ENCODE results near the gene VPS13D. TPM values are rescaled to one million over a fixed set of nuclear protein-coding genes. Genes with fewer than 3 reads are reported as not detected.
"Not testable (repeated sequence)": the region's sequence is repeated elsewhere in the genome, so short reads cannot be mapped to it uniquely, and the experiment has no call there.

Gene VPS13D
- total RNA-seq, 1 experiment from 2014 or later: 20.2 TPM

DNA sequence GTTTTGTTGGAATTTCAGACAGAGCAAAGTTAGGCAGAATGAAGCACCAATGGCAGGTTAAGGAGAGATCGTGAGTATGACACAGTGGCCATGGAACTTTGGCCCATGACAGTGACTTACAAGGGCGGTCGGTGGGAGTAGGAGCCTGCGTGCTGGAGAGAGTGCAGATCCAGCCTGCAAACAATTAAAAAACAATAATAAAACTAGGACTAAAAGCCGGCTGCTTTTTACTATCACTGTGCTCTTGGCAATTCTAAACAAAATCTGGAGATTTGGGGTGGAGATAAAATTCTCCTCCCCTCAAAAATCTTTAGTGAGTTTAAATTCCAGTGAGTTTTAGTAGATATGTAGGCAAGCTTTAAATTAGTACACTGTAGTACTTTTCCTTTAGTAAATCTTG is 291.3 kb downstream of the VPS13D start:
- H3K4me1 Mint-ChIP-seq: peaks cover 5 to 13% of the 10 kb centered on the region in 2 experiments; a peak in 3 of 4 replicates
- Histone ChIP-seq H2BK20ac (ENCODE audit: low read depth, low read length, poor library complexity, severe bottlenecking) (no peak overlapping the region), H2AFZ (ENCODE audit: low read length) (no peak overlapping the region), H4K8ac (replicated peaks; ENCODE audit: insufficient read length, low read depth, low read length) (no peak overlapping the region), H3T11ph (ENCODE audit: low read length) (no peak overlapping the region), H3K4me1 (ENCODE audit: insufficient read depth, low read length) (no peaks in the 10 kb centered on the region), H3K79me2 (ENCODE audit: insufficient read depth, low read length) (no peaks in the 10 kb centered on the region), H3K23me2 (ENCODE audit: insufficient read length, low read depth, low read length, poor library complexity, severe bottlenecking) (no peaks in the 10 kb centered on the region), H3K18ac (ENCODE audit: insufficient read length, low read depth, low read length) (no peak overlapping the region), H2BK12ac (ENCODE audit: insufficient read length, low read depth, low read length) (no peak overlapping the region), H3K4ac (ENCODE audit: low read depth, low read length) (no peak overlapping the region), H3K27ac (ENCODE audit: insufficient read length, low read depth, low read length) (no peak overlapping the region), H2BK5ac (ENCODE audit: insufficient read length, low read length) (no peak overlapping the region), H4K91ac (ENCODE audit: insufficient read length, low read depth, low read length) (no peak overlapping the region), H3K4me2 (ENCODE audit: insufficient read depth, insufficient read length, low read length) (no peak overlapping the region), H4K20me1 (ENCODE audit: control insufficient read depth, insufficient read depth, insufficient read length) (no peaks in the 10 kb centered on the region), H2AK5ac (ENCODE audit: insufficient read length, low read length) (no peak overlapping the region), H3K9me3 (ENCODE audit: control insufficient read depth, low read depth, low read length) (no peaks in the 10 kb centered on the region), H3K27me3 (ENCODE audit: insufficient read depth, low read length) (no peaks in the 10 kb centered on the region), H3K79me1 (ENCODE audit: insufficient read depth, low read depth, low read length, poor library complexity, severe bottlenecking) (no peaks in the 10 kb centered on the region), H4K5ac (ENCODE audit: insufficient read length, low read depth, low read length) (no peak overlapping the region), H3K56ac (ENCODE audit: insufficient read length, low read depth, low read length) (no peak overlapping the region), H2BK15ac (ENCODE audit: low read depth, low read length) (no peak overlapping the region), H3K9ac (ENCODE audit: extremely low read depth, insufficient read length, low read length) (no peak overlapping the region), H3K14ac (ENCODE audit: insufficient read depth, low read length) (no peak overlapping the region), H2BK120ac (ENCODE audit: low read depth, low read length, poor library complexity, severe bottlenecking) (no peak overlapping the region), H3K23ac (ENCODE audit: insufficient read length, low read depth, low read length) (no peak overlapping the region)
- H3K9me3 Mint-ChIP-seq: no peaks in the 10 kb centered on the region
- no peak overlapping the region for H3K4me3 Mint-ChIP-seq
- no peaks in the 10 kb centered on the region; the same call in 1 of the 2 replicates for H3K27me3 Mint-ChIP-seq (ENCODE audit: low read depth)
- WGBS (ENCODE audit: extremely low coverage, insufficient read length, low lambda C conversion rate): no CpG with 5 or more reads among the region's 5 CpGs
- TF ChIP-seq, protein P1, sequence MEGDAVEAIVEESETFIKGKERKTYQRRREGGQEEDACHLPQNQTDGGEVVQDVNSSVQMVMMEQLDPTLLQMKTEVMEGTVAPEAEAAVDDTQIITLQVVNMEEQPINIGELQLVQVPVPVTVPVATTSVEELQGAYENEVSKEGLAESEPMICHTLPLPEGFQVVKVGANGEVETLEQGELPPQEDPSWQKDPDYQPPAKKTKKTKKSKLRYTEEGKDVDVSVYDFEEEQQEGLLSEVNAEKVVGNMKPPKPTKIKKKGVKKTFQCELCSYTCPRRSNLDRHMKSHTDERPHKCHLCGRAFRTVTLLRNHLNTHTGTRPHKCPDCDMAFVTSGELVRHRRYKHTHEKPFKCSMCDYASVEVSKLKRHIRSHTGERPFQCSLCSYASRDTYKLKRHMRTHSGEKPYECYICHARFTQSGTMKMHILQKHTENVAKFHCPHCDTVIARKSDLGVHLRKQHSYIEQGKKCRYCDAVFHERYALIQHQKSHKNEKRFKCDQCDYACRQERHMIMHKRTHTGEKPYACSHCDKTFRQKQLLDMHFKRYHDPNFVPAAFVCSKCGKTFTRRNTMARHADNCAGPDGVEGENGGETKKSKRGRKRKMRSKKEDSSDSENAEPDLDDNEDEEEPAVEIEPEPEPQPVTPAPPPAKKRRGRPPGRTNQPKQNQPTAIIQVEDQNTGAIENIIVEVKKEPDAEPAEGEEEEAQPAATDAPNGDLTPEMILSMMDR (conservative IDR thresholded peaks at IDR 0.05): no peak
- no peaks in the 10 kb centered on the region; a peak in 1 of 7 replicates for H3K36me3 Mint-ChIP-seq (ENCODE audit: insufficient read depth in 1 of 3, low read depth in 3 of 3)
- no peak overlapping the region for H3K27ac Mint-ChIP-seq
- DNase-seq: no peak

DNA sequence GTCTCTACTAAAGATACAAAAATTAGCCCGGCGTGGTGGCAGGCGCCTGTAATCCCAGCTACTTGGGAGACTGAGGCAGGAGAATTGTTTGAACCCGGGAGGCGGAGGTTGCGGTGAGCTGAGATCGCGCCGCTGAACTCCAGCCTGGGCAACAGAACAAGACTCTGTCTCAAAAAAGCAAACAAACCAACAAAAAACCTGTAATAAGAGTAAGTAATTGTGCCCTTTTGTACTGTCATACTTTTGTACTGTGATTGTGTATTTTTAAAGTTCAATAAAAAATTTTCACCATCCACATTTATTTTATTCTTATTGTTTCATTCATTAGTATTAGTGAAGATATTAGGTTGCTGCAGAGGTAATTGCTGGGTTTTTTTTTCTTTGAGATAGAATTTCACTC is 292.9 kb downstream of the VPS13D start:
- H2BK15ac ChIP-seq (ENCODE audit: low read depth, low read length); H3K18ac ChIP-seq (ENCODE audit: insufficient read length, low read depth, low read length); H4K8ac ChIP-seq (replicated peaks; ENCODE audit: insufficient read length, low read depth, low read length); H3K79me1 ChIP-seq (ENCODE audit: insufficient read depth, low read depth, low read length, poor library complexity, severe bottlenecking); H2AFZ ChIP-seq (ENCODE audit: low read length); H3K9me3 Mint-ChIP-seq; H3K27me3 ChIP-seq (ENCODE audit: insufficient read depth, low read length); H3K4me3 Mint-ChIP-seq; H4K91ac ChIP-seq (ENCODE audit: insufficient read length, low read depth, low read length); H3K9me3 ChIP-seq (ENCODE audit: control insufficient read depth, low read depth, low read length); H3K27me3 Mint-ChIP-seq (ENCODE audit: low read depth); H2BK5ac ChIP-seq (ENCODE audit: insufficient read length, low read length); H3K9ac ChIP-seq (ENCODE audit: extremely low read depth, insufficient read length, low read length); H3T11ph ChIP-seq (ENCODE audit: low read length); DNase-seq; H4K5ac ChIP-seq (ENCODE audit: insufficient read length, low read depth, low read length); H3K23me2 ChIP-seq (ENCODE audit: insufficient read length, low read depth, low read length, poor library complexity, severe bottlenecking); H3K79me2 ChIP-seq (ENCODE audit: insufficient read depth, low read length); H3K23ac ChIP-seq (ENCODE audit: insufficient read length, low read depth, low read length); H3K14ac ChIP-seq (ENCODE audit: insufficient read depth, low read length); H2BK20ac ChIP-seq (ENCODE audit: low read depth, low read length, poor library complexity, severe bottlenecking); H2AK5ac ChIP-seq (ENCODE audit: insufficient read length, low read length); H3K4me1 ChIP-seq (ENCODE audit: insufficient read depth, low read length); H3K56ac ChIP-seq (ENCODE audit: insufficient read length, low read depth, low read length); H2BK12ac ChIP-seq (ENCODE audit: insufficient read length, low read depth, low read length); H4K20me1 ChIP-seq (ENCODE audit: control insufficient read depth, insufficient read depth, insufficient read length); H3K27ac Mint-ChIP-seq; H3K4me2 ChIP-seq (ENCODE audit: insufficient read depth, insufficient read length, low read length); H3K36me3 Mint-ChIP-seq (ENCODE audit: insufficient read depth in 1 of 3, low read depth in 3 of 3); H3K4ac ChIP-seq (ENCODE audit: low read depth, low read length); H3K27ac ChIP-seq (ENCODE audit: insufficient read length, low read depth, low read length); H2BK120ac ChIP-seq (ENCODE audit: low read depth, low read length, poor library complexity, severe bottlenecking): not testable (repeated sequence)
- peaks cover 5 to 13% of the 10 kb centered on the region in 2 experiments; a peak in 3 of 4 replicates for H3K4me1 Mint-ChIP-seq
- no CpG with 5 or more reads among the region's 9 CpGs for WGBS (ENCODE audit: extremely low coverage, insufficient read length, low lambda C conversion rate)

All from H9 (cell line).